ENCODE results near the gene TMEM106A.
"Not testable (repeated sequence)": the region's sequence is repeated elsewhere in the genome, so short reads cannot be mapped to it uniquely, and the experiment has no call there.

The TMEM106A gene, protein sequence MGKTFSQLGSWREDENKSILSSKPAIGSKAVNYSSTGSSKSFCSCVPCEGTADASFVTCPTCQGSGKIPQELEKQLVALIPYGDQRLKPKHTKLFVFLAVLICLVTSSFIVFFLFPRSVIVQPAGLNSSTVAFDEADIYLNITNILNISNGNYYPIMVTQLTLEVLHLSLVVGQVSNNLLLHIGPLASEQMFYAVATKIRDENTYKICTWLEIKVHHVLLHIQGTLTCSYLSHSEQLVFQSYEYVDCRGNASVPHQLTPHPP

GRCh38 chr17:43211480-43212402, at the start of gene TMEM106A:
TMEM106A (plus strand) TSS chr17:43211875; CDS start chr17:43213042, 1,167 bp downstream.
- DNase-seq (ENCODE audit: low spot score): peak; percentile 72

DNA sequence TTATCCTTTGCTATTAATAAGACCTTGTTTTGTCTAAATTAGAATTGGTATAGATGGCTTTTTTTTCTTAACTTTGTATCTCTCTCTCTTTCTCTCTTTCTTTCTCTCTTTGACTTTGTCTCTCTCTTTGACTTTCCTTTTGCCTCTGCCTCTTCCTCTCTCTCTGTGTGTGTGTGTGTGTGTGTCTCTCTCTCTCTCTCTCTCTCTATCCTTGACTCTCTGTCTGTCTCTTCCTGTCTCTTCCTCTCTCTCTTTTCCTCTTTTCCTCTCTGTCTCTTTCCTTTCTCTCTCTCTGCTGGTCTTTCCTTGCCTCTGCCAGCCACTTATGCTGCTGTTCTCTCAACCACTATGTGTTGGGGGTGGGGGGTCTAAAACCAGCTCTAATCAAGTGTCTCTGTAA, 45.7 kb upstream of the TMEM106A start:
- not testable (repeated sequence) for DNase-seq (ENCODE audit: low spot score)

DNA sequence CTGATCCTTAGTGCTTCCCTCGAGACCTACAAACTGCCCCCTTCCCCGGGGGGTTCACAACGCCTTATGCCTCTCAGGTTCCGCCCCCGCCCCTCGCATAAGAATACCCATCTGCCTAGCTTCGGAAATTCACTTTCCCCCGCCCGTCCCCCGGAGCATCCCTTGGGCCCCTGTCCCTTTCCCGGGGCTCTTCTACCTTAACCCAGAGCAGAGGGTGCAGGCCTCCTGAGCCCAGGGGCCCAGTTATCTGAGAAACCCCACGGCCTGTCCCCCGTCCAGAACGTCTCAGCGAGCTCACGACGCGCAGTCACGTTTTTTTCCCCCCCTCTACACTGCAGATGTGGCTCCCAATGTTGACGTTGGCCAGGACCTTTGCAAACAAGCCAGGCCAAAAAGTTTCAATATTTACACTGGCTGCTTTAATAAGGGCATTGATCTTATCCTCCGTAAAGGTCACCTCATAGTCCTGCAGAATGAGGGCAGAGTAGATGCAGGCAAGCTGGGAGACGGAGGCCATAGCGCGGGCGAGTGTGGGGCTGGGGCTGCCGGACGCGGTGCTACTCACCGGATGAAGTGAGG, 42.0 kb upstream of the TMEM106A start:
- DNase-seq (ENCODE audit: low spot score): no peak

GRCh38 chr17:43170140-43170765, 41.4 kb upstream of the TMEM106A start:
- DNase-seq (ENCODE audit: low spot score): peak; percentile 93

DNA sequence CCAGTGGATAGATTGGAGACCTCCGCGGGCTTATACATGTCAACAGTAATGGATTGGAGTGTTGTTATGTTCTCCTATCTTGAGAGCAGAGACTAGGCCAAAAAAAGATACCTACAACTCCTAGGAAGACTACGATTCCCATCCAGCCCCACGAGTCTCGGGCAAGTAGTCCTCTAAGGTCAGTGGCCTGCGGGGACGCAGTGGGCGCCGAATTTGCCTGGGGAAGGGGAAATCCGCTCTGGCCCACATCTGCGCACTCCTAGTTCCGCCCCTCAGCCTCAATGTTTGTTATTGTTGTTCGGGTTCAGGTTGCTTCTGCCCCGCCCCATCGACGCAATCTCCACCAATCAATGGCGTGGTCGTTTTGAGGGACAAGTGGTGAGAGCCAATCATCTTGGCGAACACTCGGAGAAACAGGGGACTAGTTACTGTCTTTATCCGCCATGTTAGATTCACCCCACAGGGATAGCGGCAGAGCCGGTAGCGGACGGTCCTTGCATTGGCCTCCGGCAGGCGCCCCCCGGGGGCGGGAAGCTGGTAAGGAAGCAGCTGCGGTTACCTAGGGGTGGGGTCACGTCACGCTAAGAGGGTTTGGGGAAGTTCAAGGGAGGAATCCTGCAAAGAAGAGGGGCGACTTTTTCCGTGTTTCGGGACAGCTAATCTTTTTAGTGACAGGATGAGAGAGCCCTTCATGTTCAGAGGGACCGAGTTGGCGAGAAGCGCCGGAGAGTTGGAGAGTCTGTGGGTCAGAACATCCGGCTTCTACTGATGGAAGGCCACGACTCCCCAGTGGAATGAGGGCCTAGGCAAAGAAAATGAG, 40.7 kb upstream of the TMEM106A start, which contains the start of gene NBR1:
TSS of gene NBR1 (plus strand) at position 449 of the 820 bp plus-strand sequence. CDS start 4,586 bp downstream, outside the sequence.
- peak; percentile 99 for DNase-seq (ENCODE audit: low spot score)

GRCh38 chr17:43171586-43172487, 39.8 kb upstream of the TMEM106A start:
- DNase-seq (ENCODE audit: low spot score): peak; percentile 60

GRCh38 chr17:43175213-43176118, 36.2 kb upstream of the TMEM106A start:
- DNase-seq (ENCODE audit: low spot score): no peak

GRCh38 chr17:43176119-43176570, 35.5 kb upstream of the TMEM106A start:
- DNase-seq (ENCODE audit: low spot score): no peak

DNA sequence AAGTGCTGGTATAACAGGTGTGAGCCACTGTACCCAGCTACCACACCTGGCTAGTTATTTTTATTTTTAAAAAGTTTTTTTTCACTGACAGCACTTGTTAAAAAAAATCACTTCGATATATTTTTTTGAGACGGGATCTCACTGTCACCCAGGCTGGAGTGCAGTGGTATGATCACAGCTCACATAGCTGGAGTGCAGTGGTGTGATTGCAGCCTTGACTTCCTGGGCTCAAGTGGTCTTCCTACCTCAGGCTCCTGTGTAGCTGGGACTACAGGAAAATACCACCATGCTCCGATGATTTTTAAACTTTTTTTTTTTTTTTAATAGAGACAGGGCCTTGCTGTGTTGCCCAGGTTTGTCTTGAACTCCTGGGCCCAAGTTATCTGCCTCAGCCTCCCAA, 27.8 kb upstream of the TMEM106A start:
- DNase-seq (ENCODE audit: low spot score): no peak

- not testable (repeated sequence) for DNase-seq (ENCODE audit: low spot score)
Observed at GRCh38 chr17:43186656-43187055, 25.0 kb upstream of the TMEM106A start.

GRCh38 chr17:43193251-43193650, 18.4 kb upstream of the TMEM106A start:
- DNase-seq (ENCODE audit: low spot score): no peak

DNA sequence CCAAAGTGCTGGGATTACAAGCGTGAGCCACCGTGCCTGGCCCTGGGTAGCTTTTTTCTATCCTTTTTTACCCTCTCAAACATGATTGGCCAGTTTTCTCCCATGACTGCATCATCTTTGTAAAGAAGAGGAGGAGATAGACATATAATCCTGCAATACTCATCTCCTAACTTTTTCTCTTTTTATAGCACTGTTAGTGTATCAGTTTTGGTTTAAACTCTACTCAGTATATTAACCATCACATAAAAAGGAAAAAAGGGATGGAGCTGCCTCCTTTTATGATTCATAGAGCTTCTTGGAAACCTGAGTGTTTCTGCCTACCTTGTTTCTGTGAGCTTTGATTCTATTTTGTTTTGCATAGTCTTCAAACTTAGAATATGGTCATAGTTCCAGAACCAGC, 12.0 kb upstream of the TMEM106A start:
- DNase-seq (ENCODE audit: low spot score): no peak

- DNase-seq (ENCODE audit: low spot score): no peak
Observed at GRCh38 chr17:43200127-43200526, 11.5 kb upstream of the TMEM106A start.

DNA sequence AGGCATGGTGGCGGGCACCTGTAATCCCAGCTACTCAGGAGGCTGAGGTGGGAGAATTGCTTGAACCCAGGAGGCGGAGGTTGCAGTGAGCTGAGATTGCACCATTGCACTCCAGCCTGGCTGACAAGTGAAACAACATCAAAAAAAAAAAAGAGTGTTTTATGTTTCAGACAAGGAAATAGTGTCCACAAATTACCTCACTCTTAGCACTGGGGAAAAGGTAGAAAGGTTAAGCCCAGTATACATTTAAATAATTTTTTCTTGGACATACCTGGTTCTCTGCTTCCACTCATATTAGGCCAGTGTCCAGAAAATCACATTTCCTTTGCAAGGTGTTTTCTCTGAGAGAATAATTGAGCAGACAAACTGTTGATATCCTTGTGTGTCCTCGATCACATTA, 8.7 kb upstream of the TMEM106A start:
- not testable (repeated sequence) for DNase-seq (ENCODE audit: low spot score)

DNA sequence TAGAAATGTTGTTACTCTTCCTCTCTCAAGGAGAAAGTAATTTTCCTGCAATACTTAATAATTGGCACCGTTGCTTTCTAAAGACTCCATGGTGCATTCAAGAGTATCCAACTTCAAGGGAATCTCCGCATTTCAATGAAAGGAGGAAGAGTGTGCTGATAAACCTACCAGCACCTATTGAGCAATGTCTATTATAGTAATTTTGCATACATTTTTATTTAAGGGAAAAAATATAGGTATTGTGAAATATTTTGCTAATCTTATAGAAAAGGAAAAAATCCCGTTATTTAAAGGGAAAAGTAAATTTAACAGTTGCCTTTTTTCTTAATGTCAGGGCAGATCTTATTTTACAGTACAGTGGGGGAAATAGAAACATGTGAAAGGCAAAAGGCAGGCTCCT, 1.1 kb upstream of the TMEM106A start:
- DNase-seq (ENCODE audit: low spot score): no peak

DNA sequence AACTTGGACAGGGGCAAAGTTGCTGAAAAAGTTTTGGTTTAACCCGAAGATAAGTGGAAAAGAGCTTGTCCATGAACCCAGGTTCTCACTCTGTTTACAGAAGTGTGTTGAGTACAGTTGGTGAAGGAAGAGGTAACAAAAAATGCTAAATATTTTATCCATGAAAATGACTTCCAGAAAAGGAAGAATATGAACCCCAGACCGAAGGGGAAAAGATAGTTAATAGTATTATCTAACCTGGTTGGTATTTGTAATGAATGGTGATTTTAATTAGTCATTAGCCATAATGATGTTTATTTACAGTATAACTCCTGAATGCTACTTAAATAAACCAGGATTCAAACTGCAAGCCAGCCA, 574 bp upstream of the TMEM106A start:
- no peak for DNase-seq (ENCODE audit: low spot score)

DNA sequence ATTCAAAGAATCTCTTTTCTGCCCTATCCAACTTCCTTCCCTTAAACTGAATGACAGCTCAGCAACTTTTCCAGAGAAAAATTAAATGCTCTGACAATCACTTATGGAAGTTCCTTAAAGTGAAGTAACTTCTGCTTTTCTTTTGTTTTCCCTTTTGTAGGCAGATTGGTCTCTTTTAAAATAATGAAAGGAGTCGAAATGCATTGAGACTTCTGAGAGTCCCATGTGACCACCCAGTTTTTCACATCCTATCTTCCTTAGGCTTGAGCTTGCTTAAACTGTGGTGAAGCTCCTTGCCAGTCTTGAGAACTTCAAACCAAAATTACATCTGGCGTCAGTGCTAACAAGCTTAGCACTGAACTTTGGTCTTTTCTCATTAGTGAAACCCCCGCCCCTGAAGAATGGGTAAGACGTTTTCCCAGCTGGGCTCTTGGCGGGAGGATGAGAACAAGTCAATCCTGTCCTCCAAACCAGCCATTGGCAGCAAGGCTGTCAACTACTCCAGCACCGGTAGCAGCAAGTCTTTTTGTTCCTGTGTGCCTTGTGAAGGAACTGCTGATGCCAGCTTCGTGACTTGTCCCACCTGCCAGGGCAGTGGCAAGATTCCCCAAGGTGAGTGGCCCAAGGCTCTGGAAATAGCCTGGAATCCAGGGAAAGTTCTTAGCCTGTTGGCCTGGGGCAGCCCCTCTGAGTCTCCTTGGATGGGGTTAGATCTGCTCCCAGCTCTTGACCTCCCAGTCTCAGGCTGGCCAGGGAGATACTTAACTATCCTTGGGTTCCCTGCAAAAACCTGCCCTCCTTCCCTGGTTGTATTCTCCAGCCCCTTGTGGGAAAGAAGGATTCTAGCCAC, 1.2 kb downstream of the TMEM106A start:
- no peak for DNase-seq (ENCODE audit: low spot score)

GRCh38 chr17:43213545-43213944, 1.9 kb downstream of the TMEM106A start:
- DNase-seq (ENCODE audit: low spot score): no peak

Data from hematopoietic multipotent progenitor cell treated with erythropoietin and hydrocortisone succinate and interleukin-3 and kit ligand, for 15 days (in vitro differentiated cells).